AG10803 (cell line): ENCODE results near the gene TAF3.

Experiments
- DNase-seq: peaks from one replicate; pipeline ENCODE4 v3.0.0; 2010; ENCODE audit warnings: low read depth
- H3K4me3 ChIP-seq: 2 replicates; pipeline ENCODE4 v1.5.1; 2011; ENCODE audit warnings: mild to moderate bottlenecking, low read length, control low read depth
- TF ChIP-seq, protein P1 (sequence below): conservative IDR thresholded peaks from 2 replicates; pipeline ENCODE4 v1.5.1; 2011; ENCODE audit warnings: mild to moderate bottlenecking, low read length, control low read depth, inconsistent platforms

Gene TAF3

GRCh38 chr10:7972367-7972766, 154.1 kb downstream of the TAF3 start:
- DNase-seq = no peak

DNA sequence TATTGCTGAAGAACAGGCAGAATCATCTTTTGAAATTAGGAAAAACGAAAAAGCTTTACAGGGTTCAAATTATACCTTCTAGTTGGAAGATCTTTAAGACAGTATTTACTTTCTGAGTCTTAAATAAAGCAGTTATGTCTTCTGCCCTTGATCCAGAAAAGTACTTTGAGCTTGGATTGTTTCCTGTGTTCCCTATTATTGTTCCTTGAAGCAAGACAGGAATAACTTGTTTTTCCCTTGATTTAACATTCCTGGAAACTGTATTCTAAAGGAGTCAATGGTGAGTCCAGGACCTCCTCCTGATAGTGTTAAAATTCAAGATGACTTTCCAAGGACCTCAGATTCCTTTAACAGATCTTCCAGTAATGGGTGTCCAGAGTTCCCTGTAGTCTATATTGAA, 161.9 kb downstream of the TAF3 start:
- DNase-seq = no peak
- H3K4me3 ChIP-seq = no peak overlapping the region
- TF ChIP-seq, protein P1, sequence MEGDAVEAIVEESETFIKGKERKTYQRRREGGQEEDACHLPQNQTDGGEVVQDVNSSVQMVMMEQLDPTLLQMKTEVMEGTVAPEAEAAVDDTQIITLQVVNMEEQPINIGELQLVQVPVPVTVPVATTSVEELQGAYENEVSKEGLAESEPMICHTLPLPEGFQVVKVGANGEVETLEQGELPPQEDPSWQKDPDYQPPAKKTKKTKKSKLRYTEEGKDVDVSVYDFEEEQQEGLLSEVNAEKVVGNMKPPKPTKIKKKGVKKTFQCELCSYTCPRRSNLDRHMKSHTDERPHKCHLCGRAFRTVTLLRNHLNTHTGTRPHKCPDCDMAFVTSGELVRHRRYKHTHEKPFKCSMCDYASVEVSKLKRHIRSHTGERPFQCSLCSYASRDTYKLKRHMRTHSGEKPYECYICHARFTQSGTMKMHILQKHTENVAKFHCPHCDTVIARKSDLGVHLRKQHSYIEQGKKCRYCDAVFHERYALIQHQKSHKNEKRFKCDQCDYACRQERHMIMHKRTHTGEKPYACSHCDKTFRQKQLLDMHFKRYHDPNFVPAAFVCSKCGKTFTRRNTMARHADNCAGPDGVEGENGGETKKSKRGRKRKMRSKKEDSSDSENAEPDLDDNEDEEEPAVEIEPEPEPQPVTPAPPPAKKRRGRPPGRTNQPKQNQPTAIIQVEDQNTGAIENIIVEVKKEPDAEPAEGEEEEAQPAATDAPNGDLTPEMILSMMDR = no peak

More at GRCh38 chr10:7972367-7972766, 154.1 kb downstream of the TAF3 start:
- TF ChIP-seq, protein P1 = no peak
- no peak overlapping the region for H3K4me3 ChIP-seq

- TF ChIP-seq, protein P1 = no peak
- no peak for DNase-seq
- no peak overlapping the region for H3K4me3 ChIP-seq
These were observed 164.4 kb downstream of the TAF3 start for GRCh38 chr10:7982727-7983126.

DNA sequence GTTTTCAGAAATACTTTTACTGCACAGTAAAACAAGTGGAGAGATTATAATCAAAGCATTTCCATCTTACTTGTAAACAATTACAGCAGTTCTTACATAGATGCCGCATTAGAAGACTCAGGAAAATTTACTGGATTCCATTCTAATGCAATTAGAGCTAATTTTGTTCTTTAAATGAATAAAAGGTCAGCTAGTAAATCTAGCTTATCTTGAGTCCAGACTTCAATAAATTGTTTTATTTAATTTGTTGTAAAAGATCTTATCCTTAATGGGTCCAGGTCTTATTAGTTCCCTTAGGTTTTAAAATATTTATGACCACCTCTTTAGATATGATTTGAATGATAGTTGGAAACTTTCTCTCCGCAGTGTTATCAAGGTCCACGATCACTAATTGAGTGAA, 166.0 kb downstream of the TAF3 start:
- no peak for DNase-seq
- no peak overlapping the region for H3K4me3 ChIP-seq
- TF ChIP-seq, protein P1 = no peak

- no peak for DNase-seq
These were observed 166.6 kb downstream of the TAF3 start for GRCh38 chr10:7984896-7985295.

DNA sequence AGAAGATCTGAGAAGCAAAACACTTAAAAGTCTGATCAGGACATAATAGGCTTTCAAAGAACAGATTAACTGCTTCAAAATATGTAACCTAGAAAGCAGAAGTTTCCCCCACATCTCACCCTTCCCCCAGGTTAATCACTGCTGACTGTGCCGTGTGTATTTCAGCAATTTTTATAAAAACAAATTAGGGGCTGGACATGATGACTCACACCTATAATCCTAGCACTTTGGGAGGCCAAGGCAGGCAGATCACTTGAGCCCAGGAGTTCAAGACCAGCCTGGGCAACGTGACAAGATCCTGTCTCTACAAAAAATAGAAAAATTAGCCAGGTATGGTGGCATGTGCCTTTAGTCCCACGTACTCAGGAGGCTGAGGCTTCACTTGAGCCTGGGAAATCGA, 168.5 kb downstream of the TAF3 start:
- TF ChIP-seq, protein P1 = no peak
- no peak for DNase-seq
- H3K4me3 ChIP-seq = no peak overlapping the region

More at GRCh38 chr10:7984896-7985295, 166.6 kb downstream of the TAF3 start:
- TF ChIP-seq, protein P1 = no peak
- H3K4me3 ChIP-seq = no peak overlapping the region

- TF ChIP-seq, protein P1 = no peak
- DNase-seq = no peak
- no peak overlapping the region for H3K4me3 ChIP-seq
These were observed 170.7 kb downstream of the TAF3 start for GRCh38 chr10:7988989-7989388.
